ENCODE results near the gene ZNHIT3. TPM values are rescaled to one million over a fixed set of nuclear protein-coding genes. Genes with fewer than 3 reads are reported as not detected.
"Not testable (repeated sequence)": the region's sequence is repeated elsewhere in the genome, so short reads cannot be mapped to it uniquely, and the experiment has no call there.

ZNHIT3 gene
- total RNA-seq, 1 donor from 2014 or later = 23.1 TPM

DNA sequence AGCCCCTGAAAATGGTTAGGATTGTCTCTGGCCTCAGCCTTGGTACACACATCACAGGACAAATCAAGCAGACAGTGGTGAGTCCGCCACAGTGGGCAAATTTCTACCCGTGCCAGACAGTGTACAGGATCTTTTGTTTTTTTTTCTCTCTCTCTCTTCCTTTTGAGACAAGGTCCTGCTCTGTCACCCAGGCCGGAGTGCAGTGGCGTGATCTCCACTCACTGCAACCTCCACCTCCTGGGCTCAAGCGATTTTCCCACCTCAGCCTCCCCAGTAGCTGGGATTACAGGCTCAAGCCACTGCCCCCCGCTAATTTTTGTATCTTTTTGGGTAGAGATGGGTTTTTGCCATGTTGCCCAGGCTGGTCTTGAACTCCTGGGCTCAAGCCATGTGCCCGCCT, 2.5 kb upstream of the ZNHIT3 start:
- not testable (repeated sequence) for DNase-seq

DNA sequence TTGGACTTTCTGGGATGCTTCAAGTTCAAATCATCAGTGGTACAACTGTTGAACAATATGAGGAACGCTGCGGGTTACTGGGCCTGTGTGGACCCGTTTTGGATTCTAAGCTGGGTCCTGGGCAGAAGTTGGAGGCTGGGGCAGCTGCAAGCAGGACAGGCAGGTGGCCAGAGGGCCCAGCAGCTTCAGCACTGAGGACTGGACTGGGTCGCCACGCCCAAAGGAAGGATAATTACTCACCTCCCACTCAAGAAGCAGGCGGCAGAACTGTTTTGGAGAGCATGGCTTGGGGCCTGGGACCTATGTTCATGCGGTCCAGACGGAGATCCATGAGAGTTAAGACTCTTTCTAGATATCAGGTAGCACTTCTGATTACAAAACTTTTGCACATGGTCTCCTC, 1.5 kb upstream of the ZNHIT3 start:
- DNase-seq = no peak

DNA sequence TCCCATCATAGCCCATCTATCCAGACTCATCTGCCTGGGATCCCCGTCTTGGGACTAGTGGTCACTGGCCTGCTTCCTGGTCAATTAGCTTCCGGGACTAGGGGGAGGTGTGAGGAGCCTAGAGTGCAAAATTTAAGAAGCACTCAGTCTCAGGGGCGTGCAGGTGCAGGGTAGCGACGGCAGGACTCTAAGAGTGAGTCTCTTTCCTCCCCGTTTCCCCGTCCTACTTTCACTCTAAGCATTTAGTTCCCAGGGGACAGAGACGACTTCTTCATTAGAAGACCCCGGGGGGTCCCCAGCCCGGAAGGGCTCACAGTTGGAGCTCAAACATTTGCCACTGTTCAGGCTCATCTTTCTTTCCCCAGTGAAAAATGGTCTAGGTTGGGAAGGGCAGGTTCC, 677 bp upstream of the ZNHIT3 start:
- DNase-seq = no peak

DNA sequence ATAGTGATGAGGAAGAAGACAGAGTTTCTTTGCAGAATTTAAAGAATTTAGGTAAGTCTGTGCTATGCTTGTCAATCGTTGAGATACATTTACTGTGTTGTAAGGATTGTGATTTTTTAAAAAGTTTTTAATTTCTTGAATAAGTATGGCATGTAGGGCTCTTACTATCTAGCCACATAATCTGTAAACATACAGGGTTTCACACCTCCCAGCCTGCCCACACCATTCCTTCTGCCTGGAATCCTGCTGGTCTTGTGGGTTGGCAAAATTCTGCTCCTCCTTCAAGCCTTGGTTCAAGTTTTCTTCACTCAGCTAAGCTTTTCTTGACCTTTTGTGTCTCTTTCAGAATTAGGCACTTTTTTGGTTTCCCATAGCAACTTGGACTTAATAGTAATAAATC, 7.5 kb downstream of the ZNHIT3 start:
- DNase-seq = no peak

DNA sequence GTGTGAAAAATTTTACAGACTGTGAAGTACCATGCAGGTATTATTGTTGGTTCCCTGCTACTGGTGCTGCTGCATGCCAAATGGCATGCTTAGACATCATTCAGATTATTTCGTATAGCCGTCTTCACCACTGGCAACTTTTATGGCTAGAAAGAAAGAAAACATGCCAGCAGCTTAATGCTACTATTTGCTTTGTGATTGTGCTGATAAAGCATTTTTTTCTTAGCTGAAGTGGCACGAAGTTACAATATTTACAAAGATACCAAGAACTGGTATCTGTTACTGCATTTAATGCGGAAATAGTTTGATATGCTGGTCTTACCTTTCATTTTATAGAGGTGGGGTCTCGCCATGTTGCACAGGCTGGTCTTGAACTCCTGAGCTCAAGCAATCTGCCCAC, 8.2 kb downstream of the ZNHIT3 start:
- DNase-seq = no peak

DNA sequence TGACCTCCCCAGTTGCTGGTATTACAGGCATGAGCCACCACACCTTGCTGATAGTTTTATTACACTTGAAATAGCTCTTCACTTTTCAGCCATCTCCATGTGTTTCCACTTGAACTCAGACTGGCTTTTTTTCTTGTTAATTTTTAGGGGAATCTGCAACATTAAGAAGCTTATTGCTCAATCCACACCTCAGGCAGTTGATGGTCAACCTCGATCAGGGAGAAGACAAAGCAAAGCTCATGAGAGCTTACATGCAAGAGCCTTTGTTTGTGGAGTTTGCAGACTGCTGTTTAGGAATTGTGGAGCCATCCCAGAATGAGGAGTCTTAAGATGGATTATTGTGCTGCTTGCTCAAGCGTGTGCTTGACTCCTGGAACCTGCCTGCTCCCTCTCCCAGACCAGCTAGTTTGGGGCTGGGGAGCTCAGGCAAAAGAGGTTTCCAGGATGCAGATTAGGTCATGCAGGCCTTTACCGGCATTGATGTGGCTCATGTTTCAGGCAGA, 8.6 kb downstream of the ZNHIT3 start:
- no peak for DNase-seq

- peak; percentile 36 for DNase-seq
These were observed 9.7 kb downstream of the ZNHIT3 start for GRCh38 chr17:36496018-36496789.

DNA sequence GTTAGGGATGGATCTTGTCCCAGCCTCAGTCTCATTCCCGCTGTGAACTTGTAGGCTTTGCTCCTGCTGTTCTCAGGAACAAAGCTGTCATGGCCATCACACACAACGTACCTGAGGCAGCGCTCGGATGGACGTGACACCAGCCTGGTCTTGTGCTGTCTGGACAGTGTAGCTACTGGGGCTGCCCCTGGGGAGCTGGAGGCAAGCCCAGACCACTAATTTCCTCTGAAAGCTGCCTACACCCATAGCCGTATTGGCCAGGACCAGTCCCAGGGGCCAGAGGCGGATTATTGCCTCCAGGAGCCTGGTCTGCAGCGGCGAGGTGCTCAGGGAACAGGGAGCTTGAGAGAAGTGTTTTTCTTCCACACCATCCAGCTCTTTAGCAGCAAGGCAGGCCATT, 11.7 kb downstream of the ZNHIT3 start:
- no peak for DNase-seq

DNA sequence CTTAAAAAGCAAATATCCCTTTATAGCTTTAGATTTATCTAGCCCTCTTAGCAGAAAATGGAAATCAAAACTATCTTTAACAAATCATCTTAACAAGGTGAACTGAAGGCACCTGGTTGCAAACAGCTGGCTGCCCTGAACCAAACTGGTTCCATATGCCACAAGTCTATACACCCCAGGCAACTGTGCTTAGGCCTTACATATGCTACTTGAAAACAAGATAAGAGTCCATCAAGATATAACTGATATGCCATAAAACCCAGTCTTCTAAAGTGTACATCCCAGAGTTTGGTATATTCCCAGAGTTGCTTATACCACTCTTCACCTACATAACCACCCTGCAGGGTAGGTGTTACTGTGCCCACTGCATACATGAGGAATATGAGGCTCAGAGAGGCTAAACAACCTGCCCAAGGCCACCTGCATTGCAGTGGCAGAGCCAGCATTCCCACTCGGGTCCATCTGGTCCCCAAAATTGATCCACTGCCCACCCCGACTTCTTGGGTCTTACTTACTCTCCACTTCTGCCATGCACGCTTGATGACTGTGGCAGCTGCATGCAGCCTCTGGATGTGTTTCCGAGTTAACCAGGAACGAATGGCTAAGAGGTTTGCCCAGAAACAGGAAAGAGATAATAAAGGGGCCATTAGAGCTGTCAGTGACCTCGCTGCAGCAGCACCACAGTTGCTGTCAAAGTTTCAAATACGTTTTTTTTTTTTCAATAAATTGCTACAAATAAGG, 12.2 kb downstream of the ZNHIT3 start:
- no peak for DNase-seq

DNA sequence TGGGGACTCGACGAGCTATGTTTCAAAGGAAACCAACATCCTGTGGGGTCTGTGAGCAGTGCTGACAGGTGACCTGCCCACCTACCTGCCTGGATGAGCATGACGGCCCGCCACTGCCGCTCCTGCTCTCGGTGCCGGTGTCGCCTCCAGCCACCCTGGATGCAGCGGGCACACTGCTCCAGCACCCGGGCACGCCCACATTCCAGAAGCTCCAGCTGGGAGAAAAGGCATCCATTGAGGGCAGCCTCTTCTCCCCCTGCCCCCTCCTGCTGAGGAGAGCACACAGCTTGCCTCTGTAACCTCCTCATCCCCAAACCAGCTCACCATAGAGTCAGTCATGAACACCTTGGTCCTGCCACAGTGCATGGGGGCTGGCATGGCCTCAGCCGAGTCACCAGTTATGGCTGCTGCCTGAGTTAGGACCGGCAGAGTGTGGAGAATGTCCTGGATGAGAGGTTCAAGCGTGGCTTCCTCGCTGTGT, 14.3 kb downstream of the ZNHIT3 start:
- peak; percentile 15 for DNase-seq

GRCh38 chr17:36501351-36501750, 14.9 kb downstream of the ZNHIT3 start:
- no peak for DNase-seq

GRCh38 chr17:36501963-36502362, 15.5 kb downstream of the ZNHIT3 start:
- no peak for DNase-seq

- DNase-seq = no peak
These were observed 17.1 kb downstream of the ZNHIT3 start for GRCh38 chr17:36503456-36504155.

- DNase-seq = no peak
These were observed 17.7 kb downstream of the ZNHIT3 start for GRCh38 chr17:36504156-36504545.

- no peak for DNase-seq
These were observed 18.7 kb downstream of the ZNHIT3 start for GRCh38 chr17:36505171-36505570.

DNA sequence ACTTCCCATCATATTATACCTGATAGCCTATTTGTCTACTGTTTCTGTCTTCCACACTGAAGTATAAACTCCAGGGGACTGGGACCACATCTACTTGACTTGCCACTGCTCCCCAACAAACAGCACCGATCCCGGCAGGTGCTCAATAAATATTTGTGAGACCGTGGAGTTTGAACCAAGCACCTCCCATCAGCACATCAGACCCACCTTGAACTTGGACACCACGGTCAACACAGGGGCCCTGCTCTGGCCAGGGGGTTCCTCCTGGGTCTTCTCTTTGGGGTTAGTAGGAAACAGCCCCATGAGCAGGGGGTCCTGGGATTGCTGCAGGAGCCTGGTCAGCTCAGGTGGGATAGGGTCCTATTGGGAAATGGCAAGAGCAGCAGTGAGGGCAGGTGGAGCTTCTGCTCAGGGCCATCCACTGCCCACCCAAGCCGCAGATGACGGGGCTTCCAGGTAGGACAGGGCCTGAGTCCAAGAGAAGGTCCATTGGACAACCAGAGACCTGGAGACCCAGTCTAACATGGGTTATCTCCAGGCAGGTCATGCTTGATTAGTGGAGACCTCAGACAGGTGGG, 19.9 kb downstream of the ZNHIT3 start:
- no peak for DNase-seq

- no peak for DNase-seq
These were observed 20.4 kb downstream of the ZNHIT3 start for GRCh38 chr17:36506831-36507230.

DNA sequence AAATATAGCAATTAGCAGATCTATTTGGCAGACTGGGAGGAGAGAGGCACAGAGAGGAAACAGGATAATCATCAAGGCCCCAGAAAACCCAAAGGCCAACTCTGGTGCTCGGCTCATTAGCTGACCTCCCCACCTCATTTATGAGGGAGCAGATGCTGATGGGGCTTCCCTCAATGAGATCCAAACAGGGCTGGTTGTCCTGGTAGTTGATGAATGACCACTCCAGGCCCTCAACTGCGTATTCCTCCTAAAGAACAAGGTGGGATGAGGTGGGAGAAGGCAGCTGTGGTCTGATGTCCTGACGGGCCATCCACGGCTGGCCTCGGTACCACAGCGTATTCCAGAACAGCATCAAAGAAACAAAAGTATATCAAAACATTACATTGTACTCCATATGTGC, 20.8 kb downstream of the ZNHIT3 start:
- no peak for DNase-seq

GRCh38 chr17:36508439-36508838, 22.0 kb downstream of the ZNHIT3 start:
- not testable (repeated sequence) for DNase-seq

DNA sequence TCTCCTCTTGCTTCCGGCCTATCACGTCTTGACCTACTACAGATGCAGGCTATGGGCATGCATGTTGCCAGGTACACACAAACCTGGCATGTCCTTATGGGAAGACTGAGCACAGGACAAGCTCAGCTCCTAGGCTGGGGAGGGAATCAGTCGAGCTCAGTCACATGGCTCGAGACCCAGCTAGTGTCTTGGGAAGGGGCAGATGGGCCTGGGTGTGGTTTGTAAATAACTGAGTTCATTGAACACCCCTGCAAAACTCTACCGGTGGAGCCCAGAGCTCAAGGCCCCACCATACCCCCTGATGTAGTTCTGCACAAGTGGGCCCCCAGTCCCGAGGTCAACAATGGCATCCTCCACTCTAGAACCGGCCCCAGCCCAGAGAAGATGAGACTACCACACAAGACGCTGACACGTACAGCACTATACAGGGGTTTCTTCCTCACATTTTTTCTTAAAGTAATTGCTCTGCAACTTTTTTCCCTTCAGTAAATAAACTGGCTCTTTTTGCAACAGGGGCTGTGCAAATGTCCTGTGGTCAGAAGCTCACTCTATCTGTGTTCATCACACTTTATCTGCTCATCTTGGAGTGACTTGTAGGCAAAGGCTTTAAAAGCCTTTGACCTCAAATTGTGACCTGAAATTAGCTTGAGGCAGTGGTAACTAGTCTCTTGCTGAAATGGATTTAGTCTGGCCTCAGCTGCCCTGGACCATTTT, 22.9 kb downstream of the ZNHIT3 start:
- no peak for DNase-seq

- peak; percentile 11 for DNase-seq
These were observed 24.2 kb downstream of the ZNHIT3 start for GRCh38 chr17:36510636-36511035.

GRCh38 chr17:36511216-36511615, 24.7 kb downstream of the ZNHIT3 start:
- DNase-seq = no peak
